MM.1S (cell line): ENCODE data around the gene AKT1S1.

Experiments used
- EZH2phosphoT487 ChIP-seq: fragments of 300-600 bp; sonication (generic); IDR thresholded peaks from 2 replicates; pipeline ENCODE4 v1.6.1; 2018; ENCODE audit warnings: antibody characterized with exemption, low read length
- TF ChIP-seq, protein P1 (sequence below): fragments of 300-600 bp; sonication (generic); IDR thresholded peaks from 2 replicates; pipeline ENCODE4 v1.5.1; 2016; ENCODE audit warnings: antibody characterized with exemption, low read length, mixed read lengths

DNA sequence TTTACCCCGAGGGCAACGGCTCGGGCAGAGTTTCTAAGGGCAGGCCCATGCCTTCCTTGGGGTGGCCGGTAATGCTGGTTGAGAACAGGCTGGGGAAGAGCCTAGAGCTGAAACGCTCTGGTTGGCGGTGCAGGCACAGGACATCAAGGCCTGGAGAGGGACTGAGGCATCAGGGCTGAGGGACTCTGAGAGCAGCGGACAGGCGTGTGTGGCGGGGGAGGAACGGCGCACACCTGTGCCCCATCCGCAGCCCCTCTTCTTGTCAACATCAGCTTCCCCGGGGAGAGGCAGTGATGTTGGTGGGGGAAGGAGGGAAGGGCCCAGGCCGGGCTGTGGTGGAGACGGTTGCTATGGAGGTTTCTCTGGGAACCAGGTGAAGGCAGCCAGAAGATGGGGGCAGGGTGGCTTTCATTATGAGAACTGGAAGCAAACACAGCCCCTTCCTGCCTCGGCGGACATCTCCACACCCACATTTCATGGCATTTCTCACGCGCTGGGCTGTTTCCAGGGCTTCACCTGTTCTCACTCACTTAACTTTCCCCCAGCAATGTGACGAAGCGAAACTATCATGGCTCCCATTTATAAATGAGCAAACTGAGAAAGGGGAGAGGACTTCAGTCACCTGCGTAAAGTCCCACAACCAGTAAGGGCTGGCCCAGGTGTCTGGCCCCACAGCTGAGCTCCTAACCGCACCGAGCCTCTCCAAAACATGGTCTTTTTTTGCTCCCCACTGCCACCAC is 43.6 kb upstream of the AKT1S1 start:
- no peak for TF ChIP-seq EZH2phosphoT487
- TF ChIP-seq, protein P1, sequence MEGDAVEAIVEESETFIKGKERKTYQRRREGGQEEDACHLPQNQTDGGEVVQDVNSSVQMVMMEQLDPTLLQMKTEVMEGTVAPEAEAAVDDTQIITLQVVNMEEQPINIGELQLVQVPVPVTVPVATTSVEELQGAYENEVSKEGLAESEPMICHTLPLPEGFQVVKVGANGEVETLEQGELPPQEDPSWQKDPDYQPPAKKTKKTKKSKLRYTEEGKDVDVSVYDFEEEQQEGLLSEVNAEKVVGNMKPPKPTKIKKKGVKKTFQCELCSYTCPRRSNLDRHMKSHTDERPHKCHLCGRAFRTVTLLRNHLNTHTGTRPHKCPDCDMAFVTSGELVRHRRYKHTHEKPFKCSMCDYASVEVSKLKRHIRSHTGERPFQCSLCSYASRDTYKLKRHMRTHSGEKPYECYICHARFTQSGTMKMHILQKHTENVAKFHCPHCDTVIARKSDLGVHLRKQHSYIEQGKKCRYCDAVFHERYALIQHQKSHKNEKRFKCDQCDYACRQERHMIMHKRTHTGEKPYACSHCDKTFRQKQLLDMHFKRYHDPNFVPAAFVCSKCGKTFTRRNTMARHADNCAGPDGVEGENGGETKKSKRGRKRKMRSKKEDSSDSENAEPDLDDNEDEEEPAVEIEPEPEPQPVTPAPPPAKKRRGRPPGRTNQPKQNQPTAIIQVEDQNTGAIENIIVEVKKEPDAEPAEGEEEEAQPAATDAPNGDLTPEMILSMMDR = no peak
